ENCODE results near the gene NECTIN4. TPM values are rescaled to one million over a fixed set of nuclear protein-coding genes. Genes with fewer than 3 reads are reported as not detected.

NECTIN4 gene
- polyA plus RNA-seq, 1 of the 3 experiments (the other 2 are of a cell fraction) = 0.59 TPM

DNA sequence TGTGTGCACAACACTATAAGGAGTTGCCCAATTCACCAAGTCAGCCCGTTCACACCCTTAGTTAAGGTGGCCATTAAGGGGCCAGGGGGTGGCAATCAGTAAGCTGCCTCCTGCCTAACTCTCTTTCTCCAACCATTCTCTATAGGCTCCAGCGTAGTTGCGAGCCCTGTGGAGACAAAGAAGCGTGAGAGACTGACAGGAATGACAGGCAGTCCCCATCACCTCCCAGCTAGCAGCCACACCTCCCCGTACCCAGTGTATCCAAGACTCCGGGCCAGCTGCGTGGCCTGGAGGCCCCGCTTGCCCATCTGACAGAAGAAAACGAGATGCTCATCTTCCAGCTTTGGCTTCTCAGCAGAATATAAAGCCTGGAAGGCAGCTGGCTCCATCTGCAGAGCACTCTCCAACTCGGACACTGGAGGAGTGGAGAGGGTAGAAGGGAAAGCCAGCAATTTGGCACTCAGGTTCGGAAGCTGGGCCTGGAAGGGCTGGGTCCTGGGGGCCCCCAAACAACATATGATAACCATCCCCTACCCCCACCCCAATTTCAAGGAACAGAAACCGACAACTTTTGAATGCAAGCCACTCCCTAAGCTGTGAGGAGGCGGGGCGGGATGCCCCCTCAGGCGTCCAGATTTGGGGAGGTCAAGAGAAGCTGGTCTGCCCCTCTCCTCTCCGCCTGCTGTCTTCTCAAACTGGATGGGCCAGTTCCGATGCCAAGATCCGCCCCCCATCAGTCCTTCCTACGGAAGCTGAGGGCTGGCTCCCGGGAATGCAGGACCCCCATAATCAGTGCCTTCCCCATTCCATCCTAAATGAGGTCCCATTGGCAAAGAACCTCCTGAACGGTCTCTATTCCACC is 51.5 kb downstream of the NECTIN4 start:
- H3K27ac ChIP-seq (ENCODE audit: low read depth in 2 of 2, low read length in 1 of 2) = peak overlapping the region in 1 of 2 experiments; percentile 54; a peak in 1 of 4 replicates
- CTCF ChIA-PET = interaction anchor here (0.6 to 6.9 kb wide), 7 partner anchors 9 to 101 kb away, joined by 3 to 43 read pairs (median 6); partner anchors contain the start of gene KLHDC9

DNA sequence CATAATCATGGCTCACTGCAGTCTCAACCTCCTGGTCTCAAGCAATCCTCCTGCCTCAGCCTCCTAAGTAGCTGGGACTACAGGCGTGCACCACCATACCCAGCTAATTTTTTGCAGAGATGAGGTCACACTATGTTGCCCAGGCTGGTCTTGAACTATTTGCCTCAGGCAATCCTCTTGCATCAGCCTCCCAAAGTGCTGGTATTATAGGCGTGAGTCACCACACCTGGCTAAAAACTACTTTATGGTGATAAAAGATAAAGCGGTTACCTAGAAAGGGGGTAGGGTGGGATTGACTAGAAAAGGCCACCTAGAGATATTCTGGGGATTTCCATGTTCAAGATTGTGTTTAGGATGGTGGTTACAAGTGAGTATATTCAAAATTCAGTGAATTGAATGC is 55.6 kb downstream of the NECTIN4 start:
- Histone ChIP-seq H3K9me3 (no peaks in the 10 kb centered on the region), H3K4me3 (ENCODE audit: low read depth in 2 of 2, low read length in 1 of 2) (no peak overlapping the region), H3K36me3 (replicated peaks in 1 of 2; ENCODE audit: control insufficient read depth in 1 of 2, insufficient read depth in 2 of 2, low read length in 1 of 2) (no peaks in the 10 kb centered on the region), H3K79me2 (ENCODE audit: insufficient read depth) (peaks cover 10% of the 10 kb centered on the region; the same call in 1 of the 2 replicates), H3K9ac (no peak overlapping the region), H3F3A (replicated peaks; ENCODE audit: insufficient read depth) (no peaks in the 10 kb centered on the region), H2AFZ (ENCODE audit: low read depth) (no peak overlapping the region), H3K4me2 (no peak overlapping the region), H3K27me3 (ENCODE audit: insufficient read depth) (no peaks in the 10 kb centered on the region), H3K9me2 (no peaks in the 10 kb centered on the region), H3K4me1 (ENCODE audit: control insufficient read depth in 1 of 2, insufficient read depth in 2 of 2, low read depth in 1 of 2, low read length in 1 of 2) (peaks cover 0 to 2% of the 10 kb centered on the region in 2 experiments; a peak in 1 of 4 replicates), H3K27ac (ENCODE audit: low read depth in 2 of 2, low read length in 1 of 2) (no peak overlapping the region), H4K20me1 (ENCODE audit: insufficient read depth) (no peaks in the 10 kb centered on the region)
- POLR2A ChIA-PET = no interaction called here
- CTCF ChIA-PET = interaction anchor here (0.9 to 1.3 kb wide), 2 partner anchors 9 to 32 kb away, joined by 3 to 4 read pairs; no protein-coding TSS in a partner anchor
- DNase-seq = no peak
- TF ChIP-seq, protein P1, sequence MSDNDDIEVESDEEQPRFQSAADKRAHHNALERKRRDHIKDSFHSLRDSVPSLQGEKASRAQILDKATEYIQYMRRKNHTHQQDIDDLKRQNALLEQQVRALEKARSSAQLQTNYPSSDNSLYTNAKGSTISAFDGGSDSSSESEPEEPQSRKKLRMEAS (IDR thresholded peaks at IDR 0.05; ENCODE audit: low read depth) = no peak
- TF ChIP-seq, protein P2, sequence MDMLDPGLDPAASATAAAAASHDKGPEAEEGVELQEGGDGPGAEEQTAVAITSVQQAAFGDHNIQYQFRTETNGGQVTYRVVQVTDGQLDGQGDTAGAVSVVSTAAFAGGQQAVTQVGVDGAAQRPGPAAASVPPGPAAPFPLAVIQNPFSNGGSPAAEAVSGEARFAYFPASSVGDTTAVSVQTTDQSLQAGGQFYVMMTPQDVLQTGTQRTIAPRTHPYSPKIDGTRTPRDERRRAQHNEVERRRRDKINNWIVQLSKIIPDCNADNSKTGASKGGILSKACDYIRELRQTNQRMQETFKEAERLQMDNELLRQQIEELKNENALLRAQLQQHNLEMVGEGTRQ (IDR thresholded peaks at IDR 0.05; ENCODE audit: borderline replicate concordance, low read depth, low read length) = no peak
- no peak for TF ChIP-seq JUND (IDR thresholded peaks at IDR 0.05)
- TF ChIP-seq, protein P3, sequence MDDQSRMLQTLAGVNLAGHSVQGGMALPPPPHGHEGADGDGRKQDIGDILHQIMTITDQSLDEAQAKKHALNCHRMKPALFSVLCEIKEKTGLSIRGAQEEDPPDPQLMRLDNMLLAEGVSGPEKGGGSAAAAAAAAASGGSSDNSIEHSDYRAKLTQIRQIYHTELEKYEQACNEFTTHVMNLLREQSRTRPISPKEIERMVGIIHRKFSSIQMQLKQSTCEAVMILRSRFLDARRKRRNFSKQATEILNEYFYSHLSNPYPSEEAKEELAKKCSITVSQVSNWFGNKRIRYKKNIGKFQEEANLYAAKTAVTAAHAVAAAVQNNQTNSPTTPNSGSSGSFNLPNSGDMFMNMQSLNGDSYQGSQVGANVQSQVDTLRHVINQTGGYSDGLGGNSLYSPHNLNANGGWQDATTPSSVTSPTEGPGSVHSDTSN (IDR thresholded peaks at IDR 0.05) = no peak
- no peak for TF ChIP-seq SMC3 (IDR thresholded peaks at IDR 0.05; ENCODE audit: low read depth, low read length)
- TF ChIP-seq, protein P4, sequence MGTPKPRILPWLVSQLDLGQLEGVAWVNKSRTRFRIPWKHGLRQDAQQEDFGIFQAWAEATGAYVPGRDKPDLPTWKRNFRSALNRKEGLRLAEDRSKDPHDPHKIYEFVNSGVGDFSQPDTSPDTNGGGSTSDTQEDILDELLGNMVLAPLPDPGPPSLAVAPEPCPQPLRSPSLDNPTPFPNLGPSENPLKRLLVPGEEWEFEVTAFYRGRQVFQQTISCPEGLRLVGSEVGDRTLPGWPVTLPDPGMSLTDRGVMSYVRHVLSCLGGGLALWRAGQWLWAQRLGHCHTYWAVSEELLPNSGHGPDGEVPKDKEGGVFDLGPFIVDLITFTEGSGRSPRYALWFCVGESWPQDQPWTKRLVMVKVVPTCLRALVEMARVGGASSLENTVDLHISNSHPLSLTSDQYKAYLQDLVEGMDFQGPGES (IDR thresholded peaks at IDR 0.05; ENCODE audit: low read depth, low read length) = no peak
- TF ChIP-seq CHD2 (IDR thresholded peaks at IDR 0.05; ENCODE audit: low read length, partially characterized antibody) = no peak
- 88% methylated on average over 3 of the region's 3 CpGs for WGBS (ENCODE audit: low lambda C conversion rate)

More for the DNA sequence above, 51.5 kb downstream of the NECTIN4 start:
- Histone ChIP-seq H3K9ac (peak overlapping the region; percentile 66), H3K4me3 (ENCODE audit: low read depth in 2 of 2, low read length in 1 of 2) (peak overlapping the region; percentile 55 to 60), H4K20me1 (ENCODE audit: insufficient read depth) (no peaks in the 10 kb centered on the region), H3K4me2 (peak overlapping the region; percentile 74), H3F3A (replicated peaks; ENCODE audit: insufficient read depth) (no peaks in the 10 kb centered on the region), H3K79me2 (ENCODE audit: insufficient read depth) (peaks cover 6% of the 10 kb centered on the region; the same call in 1 of the 2 replicates), H3K9me3 (no peaks in the 10 kb centered on the region), H3K36me3 (replicated peaks in 1 of 2; ENCODE audit: control insufficient read depth in 1 of 2, insufficient read depth in 2 of 2, low read length in 1 of 2) (peaks cover 17 to 33% of the 10 kb centered on the region in 2 experiments), H3K27me3 (ENCODE audit: insufficient read depth) (no peaks in the 10 kb centered on the region), H3K9me2 (no peaks in the 10 kb centered on the region), H2AFZ (ENCODE audit: low read depth) (peak overlapping the region; percentile 74; the same call in 1 of the 2 replicates), H3K4me1 (ENCODE audit: control insufficient read depth in 1 of 2, insufficient read depth in 2 of 2, low read depth in 1 of 2, low read length in 1 of 2) (peaks cover 0 to 4% of the 10 kb centered on the region in 2 experiments; a peak in 1 of 4 replicates)
- TF ChIP-seq TCF12 (IDR thresholded peaks at IDR 0.05) = no peak
- TF ChIP-seq RXRA (IDR thresholded peaks at IDR 0.05; ENCODE audit: borderline replicate concordance, low read depth) = no peak
- TF ChIP-seq, protein P2 (IDR thresholded peaks at IDR 0.05; ENCODE audit: borderline replicate concordance, low read depth, low read length) = no peak
- no peak for TF ChIP-seq FOXJ3 (CRISPR knock-in tag; IDR thresholded peaks at IDR 0.05)
- no peak for TF ChIP-seq YY1 (IDR thresholded peaks at IDR 0.05; ENCODE audit: low read depth)
- TF ChIP-seq EZH2phosphoT487 (IDR thresholded peaks at IDR 0.05; ENCODE audit: borderline replicate concordance, low read depth) = no peak
- TF ChIP-seq, protein P5, sequence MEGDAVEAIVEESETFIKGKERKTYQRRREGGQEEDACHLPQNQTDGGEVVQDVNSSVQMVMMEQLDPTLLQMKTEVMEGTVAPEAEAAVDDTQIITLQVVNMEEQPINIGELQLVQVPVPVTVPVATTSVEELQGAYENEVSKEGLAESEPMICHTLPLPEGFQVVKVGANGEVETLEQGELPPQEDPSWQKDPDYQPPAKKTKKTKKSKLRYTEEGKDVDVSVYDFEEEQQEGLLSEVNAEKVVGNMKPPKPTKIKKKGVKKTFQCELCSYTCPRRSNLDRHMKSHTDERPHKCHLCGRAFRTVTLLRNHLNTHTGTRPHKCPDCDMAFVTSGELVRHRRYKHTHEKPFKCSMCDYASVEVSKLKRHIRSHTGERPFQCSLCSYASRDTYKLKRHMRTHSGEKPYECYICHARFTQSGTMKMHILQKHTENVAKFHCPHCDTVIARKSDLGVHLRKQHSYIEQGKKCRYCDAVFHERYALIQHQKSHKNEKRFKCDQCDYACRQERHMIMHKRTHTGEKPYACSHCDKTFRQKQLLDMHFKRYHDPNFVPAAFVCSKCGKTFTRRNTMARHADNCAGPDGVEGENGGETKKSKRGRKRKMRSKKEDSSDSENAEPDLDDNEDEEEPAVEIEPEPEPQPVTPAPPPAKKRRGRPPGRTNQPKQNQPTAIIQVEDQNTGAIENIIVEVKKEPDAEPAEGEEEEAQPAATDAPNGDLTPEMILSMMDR (IDR thresholded peaks at IDR 0.05) = no peak
- no peak for TF ChIP-seq CHD2 (IDR thresholded peaks at IDR 0.05; ENCODE audit: low read length, partially characterized antibody)
- TF ChIP-seq RFX5 (IDR thresholded peaks at IDR 0.05; ENCODE audit: low read length) = no peak
- TF ChIP-seq GATA2 (CRISPR knock-in tag; IDR thresholded peaks at IDR 0.05) = no peak
- no peak for TF ChIP-seq EP300 (IDR thresholded peaks at IDR 0.05; ENCODE audit: borderline replicate concordance in 1 of 2, low read depth in 1 of 2, low read length in 1 of 2)
- no peak for TF ChIP-seq MEF2A (IDR thresholded peaks at IDR 0.05; ENCODE audit: borderline replicate concordance, low read depth)
- no peak for TF ChIP-seq MXI1 (IDR thresholded peaks at IDR 0.05; ENCODE audit: low read depth, low read length)
- TF ChIP-seq RCOR1 (IDR thresholded peaks at IDR 0.05; ENCODE audit: low read length) = no peak
- TF ChIP-seq FOSL2 (IDR thresholded peaks at IDR 0.05; ENCODE audit: borderline replicate concordance, low read depth) = no peak
- no peak for TF ChIP-seq NFIC (IDR thresholded peaks at IDR 0.05; ENCODE audit: borderline replicate concordance)
- TF ChIP-seq FOXM1 (IDR thresholded peaks at IDR 0.05; ENCODE audit: low read depth) = no peak
- POLR2A ChIA-PET = interaction anchor here (0.7 to 1.7 kb wide), 3 partner anchors 8 to 264 kb away, joined by 3 to 11 read pairs (median 4); partner anchors contain the start of gene USF1
- DNase-seq = no peak
- WGBS (ENCODE audit: low lambda C conversion rate) = 65% methylated on average over 21 of the region's 21 CpGs

All from SK-N-SH (cell line).